Measurements from ENCODE around the gene ODAD2. TPM values are rescaled to one million over a fixed set of nuclear protein-coding genes. Genes with fewer than 3 reads are reported as not detected.

Gene ODAD2
- total RNA-seq, 1 experiment from 2014 or later = 0.52 TPM

DNA sequence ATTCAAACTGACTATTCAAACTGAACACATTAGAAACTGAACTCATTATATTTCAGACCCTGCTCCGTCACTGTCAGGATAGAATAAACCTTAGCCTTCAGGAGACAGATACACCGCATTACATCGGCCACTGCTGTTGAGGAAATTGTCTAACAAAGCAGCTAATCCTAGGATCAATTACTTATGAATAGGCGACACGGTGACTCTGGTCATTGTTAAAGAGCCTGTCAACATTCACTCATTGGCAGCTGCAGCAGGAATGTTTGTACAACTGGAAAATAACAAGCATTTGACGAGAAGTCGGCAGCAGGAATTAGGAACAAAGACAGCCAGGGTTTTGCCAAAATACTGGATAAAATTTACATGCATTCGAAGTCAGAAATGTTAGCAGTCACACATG is 141.3 kb downstream of the ODAD2 start:
- no peak for DNase-seq (ENCODE audit: low read depth)

DNA sequence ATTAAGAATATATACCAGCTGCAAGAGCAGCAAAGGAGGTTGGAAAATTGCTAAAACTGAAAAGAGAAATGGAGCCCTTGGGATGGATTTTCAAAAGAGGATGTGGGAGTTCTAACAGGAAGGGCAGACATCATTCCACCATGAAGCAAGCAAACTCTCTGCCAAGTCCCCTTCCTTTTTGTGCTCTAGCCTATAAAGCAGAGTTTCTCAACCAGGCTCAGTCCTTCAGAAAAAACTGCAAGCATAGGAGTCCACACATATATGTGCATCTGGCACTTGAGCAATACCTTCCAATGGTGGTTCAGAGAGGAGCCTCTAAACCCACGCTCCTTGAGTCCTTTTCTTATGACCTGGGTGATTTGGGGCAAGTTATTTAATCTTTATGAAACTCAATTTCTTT is 154.7 kb downstream of the ODAD2 start:
- DNase-seq (ENCODE audit: low read depth) = no peak

DNA sequence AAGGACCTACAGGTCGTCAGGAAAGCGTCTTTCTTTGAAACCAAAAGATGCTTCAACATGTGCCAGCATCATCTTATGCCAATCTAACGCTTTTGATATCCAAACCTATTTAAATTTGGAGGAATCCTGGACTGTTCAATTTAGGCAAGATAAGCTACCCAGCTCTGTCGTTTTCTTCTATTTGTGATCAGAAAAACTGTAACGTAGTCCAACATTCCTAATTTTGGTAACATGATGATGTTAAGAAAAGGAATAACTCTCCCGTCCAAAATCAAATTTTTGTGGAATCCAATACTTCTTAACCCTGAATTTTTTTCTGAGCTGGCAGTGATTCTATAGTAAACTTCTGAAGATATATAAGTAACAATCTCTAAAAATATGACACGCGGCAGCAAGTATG is 160.0 kb downstream of the ODAD2 start:
- DNase-seq (ENCODE audit: low read depth) = no peak

DNA sequence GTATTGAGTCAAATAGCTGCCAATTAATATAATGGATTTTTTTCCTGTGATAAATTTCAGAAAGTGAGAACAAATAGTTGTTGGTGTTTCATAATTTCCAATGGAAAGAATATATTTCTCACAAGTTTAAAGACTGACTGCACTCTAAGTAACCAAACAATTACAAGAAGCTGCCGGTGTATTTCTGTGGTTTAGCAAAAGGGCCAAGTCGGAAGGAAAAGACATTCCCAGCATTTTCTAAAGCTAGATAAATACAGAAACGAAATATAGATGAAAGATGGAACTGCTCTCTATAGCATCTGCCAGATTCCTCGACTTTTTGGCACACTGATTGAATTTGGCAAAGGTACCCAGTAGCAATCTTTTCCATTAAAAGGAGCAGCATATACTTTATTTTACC is 160.5 kb downstream of the ODAD2 start:
- no peak for DNase-seq (ENCODE audit: low read depth)

DNA sequence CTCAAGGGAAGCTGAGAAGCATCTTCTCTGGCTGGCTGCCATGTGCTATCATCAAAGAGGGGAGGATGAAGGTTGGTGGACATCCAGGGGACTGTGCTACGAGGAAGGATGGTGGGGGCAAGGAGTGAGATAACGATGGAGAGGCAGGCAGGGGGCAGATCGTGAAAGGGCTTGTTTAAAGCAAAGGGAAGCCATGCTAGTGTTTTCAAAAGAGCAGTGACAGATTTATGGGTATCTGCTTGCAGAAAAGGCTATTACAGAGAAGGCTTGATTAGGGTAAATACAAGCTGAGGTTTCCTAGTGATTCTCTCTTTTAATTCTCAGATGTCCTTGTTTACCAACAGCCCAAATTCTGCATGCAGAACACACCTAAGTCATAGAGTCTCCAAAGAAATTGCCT is 164.4 kb downstream of the ODAD2 start:
- DNase-seq (ENCODE audit: low read depth) = no peak

DNA sequence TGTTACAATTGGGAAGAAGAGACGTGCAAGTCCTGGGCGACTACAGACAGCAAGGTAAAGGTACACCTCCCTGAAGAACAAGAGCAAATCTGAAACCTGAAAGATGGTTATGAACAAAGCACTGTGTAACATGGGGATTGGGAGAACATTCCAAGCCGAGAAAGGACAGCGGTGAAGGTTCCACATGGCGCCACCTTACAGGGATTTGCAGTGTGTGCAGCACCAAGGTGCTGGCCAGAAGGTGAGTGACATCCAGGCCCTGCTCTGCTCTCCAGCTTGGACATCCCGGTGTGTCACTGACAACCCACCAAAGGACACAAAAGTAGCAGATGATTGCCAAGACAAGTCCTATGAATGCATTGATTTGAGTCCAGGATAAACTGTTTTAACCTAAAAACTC is 165.1 kb downstream of the ODAD2 start:
- DNase-seq (ENCODE audit: low read depth) = no peak

DNA sequence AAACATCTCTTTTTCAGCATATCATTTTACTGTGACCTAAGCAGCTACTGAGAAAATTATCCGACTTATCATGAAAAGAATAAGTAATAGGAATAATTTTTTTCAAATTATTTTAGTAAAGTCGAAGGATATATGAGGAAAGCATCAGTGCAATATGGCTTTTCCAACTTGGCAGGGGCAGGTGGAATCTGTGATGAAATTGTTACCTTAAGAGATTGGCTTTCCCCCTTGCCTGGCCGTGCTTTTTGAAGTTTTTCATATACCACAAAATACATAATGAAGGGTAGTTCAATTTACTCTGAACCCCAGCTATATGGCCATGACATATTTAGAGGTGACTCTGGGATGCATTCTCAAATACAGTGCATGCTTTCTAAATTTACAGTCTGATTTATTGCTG is 166.1 kb downstream of the ODAD2 start:
- no peak for DNase-seq (ENCODE audit: low read depth)

DNA sequence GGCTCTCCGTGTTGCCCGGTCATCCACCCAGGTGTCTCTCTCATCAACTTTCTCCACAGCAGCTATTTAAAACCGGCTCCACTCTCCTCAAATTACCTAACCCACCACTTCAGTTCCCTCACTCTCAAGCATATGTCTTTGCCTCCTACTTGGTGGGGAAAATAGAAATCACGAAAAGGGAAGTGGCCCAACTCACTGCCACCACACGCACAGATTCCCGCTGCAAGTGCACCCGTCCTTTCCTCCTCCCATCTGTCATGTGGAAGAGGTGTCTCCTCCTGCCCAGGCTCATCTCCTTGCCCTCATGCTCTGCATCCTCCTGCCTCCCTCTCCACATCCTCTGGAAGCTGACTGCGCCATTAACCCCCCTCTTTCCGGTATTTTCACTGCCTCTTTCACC is 172.5 kb downstream of the ODAD2 start:
- DNase-seq (ENCODE audit: low read depth) = no peak

DNA sequence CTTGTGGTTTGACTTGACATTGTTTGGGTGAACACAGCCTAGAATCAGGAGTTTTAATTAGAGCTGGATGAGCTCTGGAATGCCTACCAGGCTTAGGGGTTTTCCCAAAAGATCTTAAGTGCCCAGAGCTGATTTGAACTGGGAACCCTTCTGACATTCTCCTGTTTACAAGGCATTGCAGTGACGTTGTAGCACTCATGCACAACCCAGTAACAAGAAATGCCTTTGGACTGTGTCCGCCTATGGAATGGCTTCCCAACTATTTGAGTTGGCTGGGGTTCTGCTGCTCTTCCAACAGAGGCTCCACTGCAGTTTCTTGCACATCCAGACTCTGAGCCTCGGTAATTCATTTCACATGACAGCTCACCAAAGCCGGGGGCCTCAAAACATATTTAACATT is 176.6 kb downstream of the ODAD2 start:
- no peak for DNase-seq (ENCODE audit: low read depth)

DNA sequence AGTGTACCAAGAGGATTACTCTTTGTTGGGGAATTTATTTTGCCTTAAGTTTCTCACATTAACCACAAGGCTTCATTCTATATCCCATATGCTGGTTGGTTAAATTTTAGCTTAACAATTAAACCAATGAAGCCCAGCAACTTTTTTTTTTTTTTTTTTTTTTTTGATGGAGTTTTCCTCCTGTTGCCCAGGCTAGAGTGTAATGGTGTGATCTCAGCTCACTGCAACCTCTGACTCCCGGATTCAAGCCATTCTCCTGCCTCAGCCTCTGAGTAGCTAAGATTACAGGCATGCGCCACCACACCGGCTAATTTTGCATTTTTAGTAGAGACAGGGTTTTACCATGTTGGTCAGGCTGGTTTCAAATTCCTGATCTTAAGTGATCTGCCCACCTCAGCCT is 178.2 kb downstream of the ODAD2 start:
- no peak for DNase-seq (ENCODE audit: low read depth)

DNA sequence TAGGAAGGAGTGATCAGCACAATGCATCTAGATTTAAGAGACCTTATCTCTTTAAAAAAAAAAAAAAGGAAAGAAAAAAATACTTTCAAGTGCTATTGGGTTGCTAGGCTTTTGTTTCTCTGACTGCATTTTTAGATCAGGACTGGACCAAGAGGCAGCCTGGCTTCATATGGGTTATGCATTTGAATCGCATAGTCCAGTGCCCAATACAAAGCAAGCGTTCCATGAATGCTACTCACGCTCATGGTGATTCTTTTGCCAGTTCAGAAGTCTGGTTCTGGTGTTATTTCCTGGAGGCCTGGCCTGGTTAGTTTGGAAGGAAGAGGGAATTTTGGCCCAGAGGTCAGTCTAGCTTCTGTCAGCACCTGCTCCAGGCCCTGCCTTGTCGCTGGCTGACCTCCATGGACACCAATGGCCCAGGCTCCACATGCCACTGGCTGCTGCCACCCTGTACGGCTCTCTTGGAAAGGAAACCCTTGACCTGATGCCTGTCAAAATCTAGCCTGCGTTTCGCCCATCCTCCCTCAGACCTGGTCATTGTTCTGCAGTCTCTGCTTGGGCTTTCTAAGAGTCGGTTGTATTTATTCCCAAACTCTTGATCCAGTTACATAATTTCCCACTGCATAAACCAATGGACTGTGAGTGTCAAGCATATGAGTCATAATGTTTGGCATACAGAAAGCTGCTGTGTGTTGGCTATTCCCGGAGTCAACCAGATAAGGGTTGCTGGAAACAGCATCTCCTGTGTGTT is 178.9 kb downstream of the ODAD2 start:
- peak; percentile 47 for DNase-seq (ENCODE audit: low read depth)

DNA sequence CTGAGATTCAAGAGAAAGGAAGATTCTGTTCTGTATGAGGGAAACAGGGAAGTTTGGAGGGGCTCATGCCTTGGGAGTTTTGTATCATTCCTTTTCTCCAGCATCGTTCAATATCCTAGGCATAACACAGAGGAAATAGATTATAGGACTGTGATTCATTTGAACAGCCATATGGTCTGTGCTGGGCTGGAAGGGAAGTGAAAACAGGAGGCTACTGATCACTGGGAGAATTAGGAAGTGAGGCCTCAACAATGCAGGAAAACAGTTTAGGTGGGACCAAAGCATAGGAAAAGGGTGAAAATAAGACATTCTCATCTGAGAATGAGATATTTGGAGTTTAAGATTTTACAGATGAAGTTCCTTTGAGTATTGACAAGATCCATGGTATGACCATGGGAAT is 182.6 kb downstream of the ODAD2 start:
- DNase-seq (ENCODE audit: low read depth) = no peak

DNA sequence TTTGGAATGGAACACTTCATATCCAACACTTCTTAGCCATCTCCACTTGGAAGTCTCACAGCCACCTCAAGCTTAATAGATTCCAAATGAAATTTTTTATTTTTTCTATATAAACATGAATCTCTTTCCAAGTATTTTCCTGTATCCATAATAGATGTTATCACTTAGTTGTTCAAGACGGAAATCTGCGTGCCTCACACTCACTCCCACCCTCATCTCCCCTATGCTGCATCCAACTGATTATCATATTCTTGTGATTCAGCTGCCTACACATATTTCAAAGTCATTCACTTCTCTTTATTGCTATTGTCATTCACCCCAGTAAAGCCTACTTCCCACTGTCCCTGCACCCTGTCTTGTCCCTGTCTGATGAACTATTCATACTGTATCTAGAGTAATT is 183.0 kb downstream of the ODAD2 start:
- no peak for DNase-seq (ENCODE audit: low read depth)

DNA sequence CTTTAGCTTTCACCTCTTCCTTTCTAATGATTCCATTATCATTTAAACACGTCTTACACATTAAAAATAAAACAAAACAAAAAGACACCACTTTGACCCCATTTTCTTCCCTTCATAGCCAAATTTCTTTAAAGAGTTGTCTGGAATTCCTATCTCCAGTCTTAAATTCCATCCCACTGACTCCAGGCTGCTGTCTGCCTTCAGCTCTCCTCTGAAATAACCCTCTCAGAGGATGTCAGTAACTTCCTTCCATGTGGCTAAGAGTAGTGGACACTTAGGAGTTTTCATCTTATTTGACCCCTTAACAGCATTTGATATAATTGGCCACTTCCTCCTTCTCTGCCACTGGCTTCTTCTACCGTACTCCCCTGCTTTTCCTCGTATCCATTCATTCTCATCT is 183.6 kb downstream of the ODAD2 start:
- no peak for DNase-seq (ENCODE audit: low read depth)

DNA sequence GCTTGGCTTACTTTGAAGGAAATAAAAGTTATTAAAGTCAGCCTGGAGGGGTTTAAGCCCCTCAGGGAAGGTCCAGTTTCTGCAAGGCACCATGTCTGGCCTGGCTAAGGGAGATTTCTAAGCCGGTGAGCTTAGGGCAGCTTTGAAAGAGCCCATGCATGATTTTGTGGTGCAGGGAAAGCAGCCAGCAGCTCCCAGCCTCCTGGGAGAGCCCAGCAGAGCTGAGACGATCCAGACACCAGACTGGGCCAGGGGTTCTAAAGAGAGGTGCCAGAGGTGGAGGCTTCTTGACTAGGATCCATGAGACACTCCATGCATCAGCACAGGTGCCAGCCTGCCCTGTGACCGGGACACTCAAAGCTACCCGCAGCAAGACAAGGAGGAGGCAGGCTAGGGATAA is 193.7 kb downstream of the ODAD2 start:
- DNase-seq (ENCODE audit: low read depth) = no peak

DNA sequence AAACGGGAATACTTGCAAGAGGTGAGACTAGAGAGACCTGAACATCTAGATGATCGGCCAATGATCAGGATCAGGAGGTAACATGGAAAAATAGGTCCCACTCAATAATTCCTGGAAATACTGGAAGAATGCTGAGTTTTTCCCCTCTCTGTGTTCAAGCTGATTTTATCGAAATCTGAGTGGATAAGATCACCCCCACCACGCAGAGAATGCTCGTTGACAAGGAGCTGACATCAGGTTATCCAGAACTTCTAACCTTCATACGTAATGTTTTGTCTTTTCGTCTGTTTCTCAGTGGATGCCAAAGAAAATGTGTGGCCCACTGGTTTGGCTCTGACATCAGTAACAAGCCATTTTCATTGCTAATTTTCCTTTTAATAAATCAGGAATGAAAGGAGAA is 194.7 kb downstream of the ODAD2 start:
- DNase-seq (ENCODE audit: low read depth) = no peak

DNA sequence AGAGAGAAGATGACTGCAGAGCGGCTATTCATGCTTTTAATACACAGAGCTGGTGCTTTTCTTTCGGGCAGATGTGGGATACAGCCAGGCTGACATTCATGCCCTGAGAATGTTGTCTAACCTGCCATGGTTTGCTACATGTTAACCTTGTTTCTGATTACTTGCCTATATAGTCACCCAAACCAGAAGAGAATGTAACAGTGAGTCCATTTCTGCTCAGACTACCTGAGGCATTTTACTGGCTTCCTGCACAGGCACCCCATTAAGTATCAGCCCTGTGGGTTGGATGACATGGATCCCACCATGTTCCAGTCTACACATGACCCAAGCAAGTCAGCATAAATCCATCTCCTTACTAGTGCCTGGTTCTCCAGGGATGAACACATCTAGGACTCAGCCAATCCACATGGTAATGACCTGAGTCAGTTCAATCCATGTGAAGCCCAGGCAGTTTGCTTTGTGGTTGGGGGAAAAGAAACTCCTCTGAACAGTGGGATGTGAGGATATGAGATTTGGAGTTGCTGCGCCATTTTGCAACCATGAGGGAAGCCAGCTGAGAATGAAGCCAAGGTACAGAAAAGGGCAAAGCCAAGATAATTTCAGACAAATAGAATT is 197.6 kb downstream of the ODAD2 start:
- DNase-seq (ENCODE audit: low read depth) = no peak

DNA sequence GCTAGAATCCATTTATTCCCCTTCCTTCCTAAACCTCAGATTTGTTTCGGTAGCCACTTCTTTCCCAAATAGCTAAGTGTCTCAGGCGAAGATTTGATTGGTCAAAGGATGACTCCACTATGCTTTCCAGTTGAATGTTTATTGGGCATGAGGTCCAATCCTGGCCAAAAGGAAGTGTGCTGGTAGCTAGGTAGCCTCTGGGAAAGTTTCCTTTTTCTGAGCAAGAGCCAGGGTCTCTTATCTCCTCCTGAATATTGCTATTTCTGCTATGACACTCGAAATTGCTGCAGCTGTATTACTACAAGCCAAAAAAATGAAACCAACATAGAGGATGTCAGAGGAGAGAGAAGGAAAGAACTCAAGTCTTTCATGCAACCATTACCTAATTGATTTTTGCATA is 199.8 kb downstream of the ODAD2 start:
- DNase-seq (ENCODE audit: low read depth) = no peak

DNA sequence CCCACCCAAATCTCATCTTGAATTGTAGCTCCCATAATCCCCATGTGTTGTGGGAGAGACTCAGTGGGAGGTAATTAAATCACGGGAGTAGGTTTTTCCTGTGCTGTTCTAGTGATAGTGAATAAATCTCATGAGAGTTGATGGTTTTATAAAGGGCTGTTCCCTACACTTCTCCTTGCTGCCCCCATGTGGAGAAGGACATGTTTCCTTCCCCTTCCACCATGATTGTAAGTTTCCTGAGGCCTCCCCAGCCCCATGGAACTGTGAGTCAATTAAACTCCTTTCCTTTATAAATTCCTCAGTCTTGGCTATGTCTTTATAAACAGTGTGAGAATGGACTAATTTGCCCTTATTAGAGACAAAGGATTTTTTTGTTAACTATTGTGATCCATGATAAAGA is 204.7 kb downstream of the ODAD2 start:
- peak; percentile 9 for DNase-seq (ENCODE audit: low read depth)

DNA sequence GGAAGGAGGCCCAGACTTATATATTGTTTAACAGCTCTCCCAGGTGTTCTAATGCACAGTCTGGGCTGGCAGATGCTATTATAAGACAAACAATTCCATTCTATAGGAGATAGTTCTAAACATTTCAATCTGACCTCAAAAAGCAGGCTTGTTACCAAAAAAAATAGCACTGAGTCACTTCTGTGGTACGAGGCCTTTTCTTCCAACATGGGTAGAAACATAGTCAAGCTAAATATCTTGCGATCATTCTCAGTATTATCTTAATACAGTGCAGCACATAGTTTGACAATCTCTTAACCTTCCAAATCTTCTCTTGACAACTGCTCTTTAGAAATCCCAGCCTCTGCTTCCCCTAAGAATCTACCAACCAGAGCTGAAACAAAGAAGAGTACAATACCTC is 206.7 kb downstream of the ODAD2 start:
- no peak for DNase-seq (ENCODE audit: low read depth)

DNA sequence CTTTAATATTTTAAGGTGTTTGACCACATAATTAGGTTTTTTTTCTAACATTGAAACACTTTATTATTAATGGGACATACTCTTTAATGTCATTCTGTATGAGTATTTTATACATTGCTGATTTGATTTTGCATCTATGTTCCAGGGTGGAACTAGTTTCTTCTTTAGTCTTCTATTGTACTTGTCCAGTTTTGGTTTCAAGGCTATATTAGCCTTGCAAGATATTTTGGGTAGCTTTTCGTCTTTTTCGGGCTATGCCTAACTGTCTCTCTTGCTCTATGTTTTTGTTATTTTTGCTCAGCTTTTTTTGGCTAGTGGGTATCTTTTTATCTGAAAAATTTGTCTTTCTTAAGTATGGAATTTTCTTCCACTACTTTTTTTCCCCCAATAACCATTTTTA is 214.6 kb downstream of the ODAD2 start:
- no peak for DNase-seq (ENCODE audit: low read depth)

DNA sequence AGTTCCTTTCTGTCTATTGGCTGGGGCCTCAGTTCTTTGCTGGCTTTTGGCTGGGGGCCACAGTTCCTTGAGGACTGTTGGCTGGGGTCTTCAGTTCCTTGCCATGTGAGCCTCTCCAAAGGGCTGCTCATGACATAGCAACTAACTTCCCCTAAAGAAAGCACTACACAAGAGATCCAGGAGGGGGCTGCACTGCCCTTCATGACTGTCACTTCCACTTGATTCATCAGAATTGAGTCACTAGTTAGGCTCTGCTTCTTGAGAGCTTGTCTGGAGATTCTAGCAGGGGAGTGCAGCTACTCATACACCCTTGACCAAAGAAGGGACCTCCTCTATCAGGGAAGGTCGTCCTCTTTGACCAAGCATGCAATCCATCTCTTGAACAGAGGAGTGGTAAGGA is 215.2 kb downstream of the ODAD2 start:
- peak; percentile 52 for DNase-seq (ENCODE audit: low read depth)

DNA sequence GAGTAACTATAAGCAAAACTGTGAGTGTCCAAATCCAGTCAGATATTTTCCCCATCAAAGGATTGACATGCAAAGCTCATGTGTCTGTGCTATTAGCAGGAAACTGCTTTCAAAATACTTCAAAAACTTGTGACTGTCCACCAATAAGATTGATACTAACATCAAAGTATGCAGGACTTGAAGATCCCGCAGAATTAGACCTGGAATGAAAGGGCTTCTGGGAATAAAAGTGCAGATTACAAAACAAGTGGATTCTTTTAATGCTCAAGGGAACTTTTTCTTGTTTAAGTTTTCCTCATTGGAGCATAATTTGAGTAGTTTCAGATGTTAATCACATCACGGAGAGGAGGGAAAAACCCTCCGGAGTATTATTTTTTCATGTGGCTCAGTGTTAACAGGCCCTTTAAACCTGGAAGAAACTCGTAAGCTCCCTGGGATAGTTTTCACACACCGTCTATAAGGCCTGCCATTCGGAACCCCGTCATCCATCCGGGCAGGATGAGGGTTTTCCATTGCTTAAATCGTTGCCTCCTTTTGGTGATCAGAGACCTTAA is 219.3 kb downstream of the ODAD2 start:
- no peak for DNase-seq (ENCODE audit: low read depth)
